Uterus (tissue), 2 donors: ENCODE results near the gene PSEN2.

Experiments
- CTCF ChIP-seq, 4 experiments: fragments of 200-600 bp in 2 of 4; fragments of 450-650 bp in 2 of 4; sonication (generic) in 2 of 4; IDR thresholded peaks; one replicate each; pipeline ENCODE4 v1.5.1; 2016 to 2019; ENCODE audit warnings: antibody characterized with exemption in 4 of 4, mild to moderate bottlenecking in 2 of 4, moderate library complexity in 1 of 4
- POLR2A ChIP-seq, 2 donors: fragments of 450-650 bp; IDR thresholded peaks; one replicate each; pipeline ENCODE4 v1.6.1; 2016; ENCODE audit warnings: antibody characterized with exemption in 2 of 2, mild to moderate bottlenecking in 1 of 2, moderate library complexity in 1 of 2

DNA sequence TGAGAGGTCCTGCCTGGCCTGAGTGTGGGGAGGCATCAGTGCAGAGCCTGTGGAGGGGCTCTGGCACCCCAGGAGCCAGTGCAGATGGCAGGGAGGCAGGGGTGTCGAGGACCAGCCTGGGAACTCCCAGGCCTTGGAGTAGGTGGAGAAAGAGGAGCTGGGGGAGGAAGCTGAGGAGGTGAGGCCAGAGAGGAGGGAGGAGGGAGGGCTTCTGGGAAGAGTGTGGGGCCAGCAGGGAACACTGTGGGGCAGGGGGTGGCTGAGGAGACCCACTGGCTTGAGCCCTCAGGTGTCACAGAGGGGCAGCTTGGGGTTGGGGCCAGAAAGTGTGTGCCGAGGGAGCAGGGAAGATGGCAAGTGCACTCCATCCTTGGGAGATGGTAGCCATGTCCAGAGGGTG, 73.5 kb downstream of the PSEN2 start:
- no peak for TF ChIP-seq POLR2A (IDR thresholded peaks at IDR 0.05)
- no peak for TF ChIP-seq CTCF (IDR thresholded peaks at IDR 0.05)
